ENCODE measurements around the gene CPNE8. TPM values are rescaled to one million over a fixed set of nuclear protein-coding genes. Genes with fewer than 3 reads are reported as not detected.

Gene CPNE8
- total RNA-seq, 1 donor from 2014 or later, result 2.2 TPM

DNA sequence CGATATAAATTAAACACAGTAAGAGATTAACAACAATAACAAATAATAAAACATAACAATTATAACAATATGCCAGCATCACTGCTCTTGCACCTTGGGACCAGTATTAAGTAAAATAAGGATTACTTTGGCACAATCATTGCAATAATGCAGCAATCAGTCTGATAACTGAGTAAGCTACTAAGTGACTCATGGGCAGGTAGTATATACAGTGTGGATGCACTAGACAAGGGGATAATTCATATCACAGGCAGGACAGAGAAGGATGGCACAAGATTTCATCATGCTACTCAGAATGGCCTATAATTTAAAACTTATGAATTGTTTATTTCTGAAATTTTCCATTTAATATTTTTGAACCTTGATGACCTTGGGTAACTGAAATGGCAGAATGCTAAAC lies 298.1 kb downstream of the CPNE8 start:
- ChIA-PET CTCF (no interaction called here), POLR2A (no interaction called here)
- H3K4me3 Mint-ChIP-seq, result no peak overlapping the region
- H3K9me3 Mint-ChIP-seq, result peaks cover 4% of the 10 kb centered on the region
- ATAC-seq (ENCODE audit: low read depth) (no peak), DNase-seq (no peak)
- TF ChIP-seq, protein P1, sequence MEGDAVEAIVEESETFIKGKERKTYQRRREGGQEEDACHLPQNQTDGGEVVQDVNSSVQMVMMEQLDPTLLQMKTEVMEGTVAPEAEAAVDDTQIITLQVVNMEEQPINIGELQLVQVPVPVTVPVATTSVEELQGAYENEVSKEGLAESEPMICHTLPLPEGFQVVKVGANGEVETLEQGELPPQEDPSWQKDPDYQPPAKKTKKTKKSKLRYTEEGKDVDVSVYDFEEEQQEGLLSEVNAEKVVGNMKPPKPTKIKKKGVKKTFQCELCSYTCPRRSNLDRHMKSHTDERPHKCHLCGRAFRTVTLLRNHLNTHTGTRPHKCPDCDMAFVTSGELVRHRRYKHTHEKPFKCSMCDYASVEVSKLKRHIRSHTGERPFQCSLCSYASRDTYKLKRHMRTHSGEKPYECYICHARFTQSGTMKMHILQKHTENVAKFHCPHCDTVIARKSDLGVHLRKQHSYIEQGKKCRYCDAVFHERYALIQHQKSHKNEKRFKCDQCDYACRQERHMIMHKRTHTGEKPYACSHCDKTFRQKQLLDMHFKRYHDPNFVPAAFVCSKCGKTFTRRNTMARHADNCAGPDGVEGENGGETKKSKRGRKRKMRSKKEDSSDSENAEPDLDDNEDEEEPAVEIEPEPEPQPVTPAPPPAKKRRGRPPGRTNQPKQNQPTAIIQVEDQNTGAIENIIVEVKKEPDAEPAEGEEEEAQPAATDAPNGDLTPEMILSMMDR (IDR thresholded peaks at IDR 0.05), result no peak
- intact Hi-C loops (cut with micrococcal nuclease), result no loop called here
- H3K27ac Mint-ChIP-seq, result no peak overlapping the region
- H3K27me3 Mint-ChIP-seq, result no peaks in the 10 kb centered on the region
- H3K4me1 Mint-ChIP-seq, result no peaks in the 10 kb centered on the region
- H3K36me3 Mint-ChIP-seq (ENCODE audit: low read depth), result no peaks in the 10 kb centered on the region

Data from activated B cell treated with CpG ODN at 0.5 μM for 24 hours (primary cell).